B cell (primary cell): ENCODE results near the gene DOCK4. TPM values are rescaled to one million over a fixed set of nuclear protein-coding genes. Genes with fewer than 3 reads are reported as not detected.

Experiments
- ATAC-seq: fragments of 200-7000 bp; cut with Tn5 transposase; one replicate; pipeline ENCODE4 v1.10.0; 2021; ENCODE audit warnings: low read depth, mild to moderate bottlenecking, moderate number of reproducible peaks, moderate library complexity
- CTCF ChIA-PET: fragments of 350-600 bp; sonication (Branson Sonifier 250); formaldehyde crosslinking; loops from one replicate; lab custom pipeline; 2021; ENCODE audit warnings: antibody characterized with exemption, inconsistent platforms; lab: Charles Lee
- POLR2A ChIA-PET: fragments of 350-600 bp; sonication (Branson Sonifier 250); formaldehyde crosslinking; loops from one replicate; lab custom pipeline; 2021; ENCODE audit warnings: antibody characterized with exemption; lab: Charles Lee
- DNase-seq: peaks from one replicate; pipeline ENCODE4 v3.0.0; 2013
- H2AFZ ChIP-seq: 2 replicates; pipeline ENCODE4 v1.6.1; 2012; ENCODE audit warnings: mild to moderate bottlenecking, low read depth, low read length; ENCODE audit not compliant: insufficient read depth, poor library complexity, severe bottlenecking
- H3K27ac ChIP-seq, 2 donors: 1 replicate in 1 of 2; 2 replicates in 1 of 2; pipeline ENCODE4 v1.5.1; 2012 to 2013; ENCODE audit warnings: low read length in 2 of 2, mild to moderate bottlenecking in 2 of 2, moderate library complexity in 1 of 2
- H3K27me3 ChIP-seq, 4 experiments: fragments of 200-600 bp in 1 of 4; sonication (generic) in 1 of 4; replicated peaks in 1 of 4; 1 replicate in 2 of 4; 2 replicates in 2 of 4; pipeline versions ENCODE4 v1.6.1 to v1.7.0; 2013 to 2016; ENCODE audit warnings: low read length in 3 of 4, mild to moderate bottlenecking in 2 of 4, mixed read lengths in 1 of 4, moderate library complexity in 1 of 4; ENCODE audit not compliant: insufficient read depth in 4 of 4, control insufficient read depth in 3 of 4; ENCODE audit errors: control extremely low read depth in 1 of 4
- H3K36me3 ChIP-seq, 2 experiments: replicated peaks in 1 of 2; 1 replicate in 1 of 2; 2 replicates in 1 of 2; pipeline versions ENCODE4 v1.6.1 to v1.7.1; 2013; ENCODE audit warnings: low read length in 1 of 2; ENCODE audit not compliant: insufficient read depth in 2 of 2, control insufficient read depth in 1 of 2; ENCODE audit errors: control extremely low read depth in 1 of 2, extremely low read depth in 1 of 2
- H3K4me1 ChIP-seq, 2 donors: fragments of 200-600 bp in 1 of 2; sonication (generic) in 1 of 2; 1 replicate in 1 of 2; 2 replicates in 1 of 2; pipeline versions ENCODE4 v1.5.1 to v1.6.1; 2013 to 2017; ENCODE audit warnings: low read length in 2 of 2; ENCODE audit not compliant: control insufficient read depth in 2 of 2, insufficient read depth in 2 of 2
- H3K4me2 ChIP-seq: replicated peaks from 2 replicates; pipeline ENCODE3; 2012; ENCODE audit warnings: mild to moderate bottlenecking, low read depth, low read length; ENCODE audit not compliant: poor library complexity, severe bottlenecking
- H3K4me3 ChIP-seq, 5 experiments: fragments of 200-600 bp in 1 of 5; sonication (generic) in 1 of 5; 1 replicate in 3 of 5; 2 replicates in 2 of 5; pipeline versions ENCODE4 v1.5.1 to v1.7.0; 2011 to 2016; ENCODE audit warnings: low read length in 4 of 5, mild to moderate bottlenecking in 4 of 5, low read depth in 2 of 5, control low read depth in 1 of 5, moderate library complexity in 1 of 5; ENCODE audit not compliant: insufficient read depth in 1 of 5; ENCODE audit errors: control extremely low read depth in 1 of 5, extremely low read depth in 1 of 5
- H3K79me2 ChIP-seq: fragments of 200-600 bp; sonication (generic); one replicate; pipeline ENCODE4 v1.6.0; 2016; ENCODE audit warnings: low read length; ENCODE audit not compliant: control insufficient read depth, insufficient read depth
- H3K9ac ChIP-seq: fragments of 200-600 bp; sonication (generic); 2 replicates; pipeline ENCODE4 v1.6.1; 2017; ENCODE audit warnings: mild to moderate bottlenecking, low read length, moderate library complexity
- H3K9me3 ChIP-seq, 3 donors: one replicate each; pipeline versions ENCODE4 v1.6.1 to v1.7.1; 2013; ENCODE audit warnings: low read length in 2 of 3; ENCODE audit not compliant: control insufficient read depth in 2 of 3, insufficient read depth in 1 of 3; ENCODE audit errors: control extremely low read depth in 1 of 3
- H4K20me1 ChIP-seq: 2 replicates; pipeline ENCODE4 v1.6.0; 2012; ENCODE audit warnings: mild to moderate bottlenecking, low read length; ENCODE audit not compliant: insufficient read depth, control insufficient read depth, poor library complexity, severe bottlenecking
- H3K27ac Mint-ChIP-seq: one replicate; pipeline ENCODE4 v1.8.0; 2021; ENCODE audit warnings: mixed read lengths
- H3K27me3 Mint-ChIP-seq: one replicate; pipeline ENCODE4 v1.8.0; 2021; ENCODE audit warnings: mixed read lengths
- H3K4me1 Mint-ChIP-seq: one replicate; pipeline ENCODE4 v1.8.0; 2021; ENCODE audit warnings: mixed read lengths
- H3K4me3 Mint-ChIP-seq: one replicate; pipeline ENCODE4 v1.8.0; 2021; ENCODE audit warnings: mixed read lengths
- H3K9me3 Mint-ChIP-seq: one replicate; pipeline ENCODE4 v1.8.0; 2022; ENCODE audit warnings: mixed read lengths; ENCODE audit not compliant: insufficient read depth
- EZH2 ChIP-seq: IDR thresholded peaks from 2 replicates; pipeline ENCODE4 v1.6.1; 2012; ENCODE audit warnings: borderline replicate concordance, low read depth, mild to moderate bottlenecking, moderate library complexity, low read length; ENCODE audit not compliant: insufficient read depth, poor library complexity, severe bottlenecking
- WGBS: methylation state at CpG from one replicate; pipeline ENCODE4 v1.1.5; 2013; ENCODE audit warnings: missing lambda C conversion rate; ENCODE audit not compliant: insufficient coverage; 5-methylcytosine and 5-hydroxymethylcytosine counted together
- intact Hi-C: fragments of 100-400 bp; cut with micrococcal nuclease; formaldehyde crosslinking; loops from one replicate; pipeline ENCODE4 v1.10.0; 2022
- polyA plus RNA-seq: library from polyadenylated mRNA; depleted of rRNA; stranded (reverse); fragments of >200 nt; gene quantifications from 2 replicates; pipeline ENCODE4 v1.2.3, GENCODE V29; 2012
- total RNA-seq, 2 donors: library from RNA; stranded (reverse); fragments of 120-200 nt in 1 of 2; gene quantifications; 1 replicate in 1 of 2; 2 replicates in 1 of 2; pipeline versions ENCODE4 v1.2.3 to v1.2.4, GENCODE V29; 2013 to 2022
- TF ChIP-seq, protein P1 (sequence below): fragments of 200-600 bp; IDR thresholded peaks from one replicate; pipeline ENCODE4 v1.8.0; 2022; ENCODE audit warnings: antibody characterized with exemption, mild to moderate bottlenecking

The DOCK4 gene
- total and polyA plus RNA-seq, 2 donors (not counting 1 experiment from before 2014, with no cell fraction given), result 0.03 to 4.1 TPM

DNA sequence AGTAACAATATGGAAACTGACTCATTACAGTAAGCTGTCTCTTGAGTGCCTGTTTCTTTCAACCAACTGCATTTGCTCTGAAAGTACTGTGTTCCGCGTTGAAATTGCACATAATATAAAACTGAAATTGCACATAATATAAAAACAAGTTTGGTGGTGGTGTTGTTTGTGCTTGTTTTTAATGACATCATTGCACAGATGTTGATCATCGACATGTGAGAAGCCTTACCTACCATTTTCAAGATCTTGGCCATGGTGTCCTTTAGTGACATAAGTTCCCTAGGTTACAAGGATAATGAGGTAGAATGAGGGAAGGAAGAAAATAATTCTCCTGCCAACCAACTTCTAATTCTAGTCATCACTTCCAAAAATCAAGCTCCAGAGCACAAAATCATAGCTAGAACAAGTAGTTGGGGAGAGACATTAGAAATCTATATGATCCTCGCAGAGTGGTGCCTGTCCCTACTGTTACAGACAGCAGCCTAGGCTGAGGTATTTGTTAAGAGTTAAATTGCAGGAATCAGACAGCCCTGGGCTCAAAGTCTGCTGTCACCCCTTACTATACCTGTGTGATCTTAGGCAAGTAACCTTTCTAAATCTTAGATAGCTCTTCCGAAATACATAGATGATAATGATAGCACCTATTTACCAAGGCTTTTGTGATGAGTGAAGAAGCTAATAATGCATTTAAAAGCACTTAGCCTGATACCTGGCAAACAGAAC is 29.3 kb downstream of the DOCK4 start:
- DNase-seq (no peak), ATAC-seq (no peak)
- Histone ChIP-seq H3K27me3 (peaks cover 0 to 8% (median 0%) of the 10 kb centered on the region in 4 experiments), H3K4me2 (no peak overlapping the region), H4K20me1 (no peaks in the 10 kb centered on the region), H3K4me1 (no peaks in the 10 kb centered on the region), H3K9ac (no peak overlapping the region), H3K4me3 (no peak overlapping the region), H3K79me2 (no peaks in the 10 kb centered on the region), H3K27ac (no peak overlapping the region), H3K36me3 (no peaks in the 10 kb centered on the region), H2AFZ (no peak overlapping the region), H3K9me3 (no peaks in the 10 kb centered on the region)
- ChIA-PET POLR2A (no interaction called here), CTCF (no interaction called here)
- no peak overlapping the region for H3K4me3 Mint-ChIP-seq
- intact Hi-C loops, result no loop called here
- H3K27me3 Mint-ChIP-seq, result peaks cover 43% of the 10 kb centered on the region
- no peak overlapping the region for H3K27ac Mint-ChIP-seq
- no peaks in the 10 kb centered on the region for H3K9me3 Mint-ChIP-seq
- WGBS, result no CpG with 5 or more reads among the region's 5 CpGs
- TF ChIP-seq, protein P1, sequence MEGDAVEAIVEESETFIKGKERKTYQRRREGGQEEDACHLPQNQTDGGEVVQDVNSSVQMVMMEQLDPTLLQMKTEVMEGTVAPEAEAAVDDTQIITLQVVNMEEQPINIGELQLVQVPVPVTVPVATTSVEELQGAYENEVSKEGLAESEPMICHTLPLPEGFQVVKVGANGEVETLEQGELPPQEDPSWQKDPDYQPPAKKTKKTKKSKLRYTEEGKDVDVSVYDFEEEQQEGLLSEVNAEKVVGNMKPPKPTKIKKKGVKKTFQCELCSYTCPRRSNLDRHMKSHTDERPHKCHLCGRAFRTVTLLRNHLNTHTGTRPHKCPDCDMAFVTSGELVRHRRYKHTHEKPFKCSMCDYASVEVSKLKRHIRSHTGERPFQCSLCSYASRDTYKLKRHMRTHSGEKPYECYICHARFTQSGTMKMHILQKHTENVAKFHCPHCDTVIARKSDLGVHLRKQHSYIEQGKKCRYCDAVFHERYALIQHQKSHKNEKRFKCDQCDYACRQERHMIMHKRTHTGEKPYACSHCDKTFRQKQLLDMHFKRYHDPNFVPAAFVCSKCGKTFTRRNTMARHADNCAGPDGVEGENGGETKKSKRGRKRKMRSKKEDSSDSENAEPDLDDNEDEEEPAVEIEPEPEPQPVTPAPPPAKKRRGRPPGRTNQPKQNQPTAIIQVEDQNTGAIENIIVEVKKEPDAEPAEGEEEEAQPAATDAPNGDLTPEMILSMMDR, result no peak
- TF ChIP-seq EZH2, result no peak
- no peaks in the 10 kb centered on the region for H3K4me1 Mint-ChIP-seq

DNA sequence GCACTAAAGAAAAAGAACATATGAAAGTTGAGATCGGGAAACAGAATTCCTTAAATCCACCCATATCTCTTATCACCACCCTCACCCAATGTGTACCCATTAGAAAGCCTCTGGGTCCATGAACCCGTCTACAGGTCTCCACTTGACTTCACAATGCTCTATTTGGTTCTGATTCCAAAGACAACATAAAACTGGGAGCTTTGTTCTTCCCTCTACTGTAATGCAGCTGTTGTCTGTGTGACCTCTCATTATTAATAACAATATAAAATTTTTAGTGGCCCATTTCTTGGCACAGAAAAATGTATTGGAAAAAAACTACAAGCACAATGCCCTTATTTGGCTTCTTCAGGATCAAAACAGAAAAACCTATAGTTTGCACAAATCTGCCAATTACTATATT is 30.0 kb downstream of the DOCK4 start:
- POLR2A ChIA-PET, result no interaction called here
- CTCF ChIA-PET, result no interaction called here
- Histone ChIP-seq H3K4me2 (no peak overlapping the region), H3K36me3 (no peaks in the 10 kb centered on the region), H2AFZ (no peak overlapping the region), H3K4me1 (no peaks in the 10 kb centered on the region), H3K4me3 (no peak overlapping the region), H3K27ac (no peak overlapping the region), H3K27me3 (peaks cover 0 to 8% (median 0%) of the 10 kb centered on the region in 4 experiments), H4K20me1 (no peaks in the 10 kb centered on the region), H3K9me3 (no peaks in the 10 kb centered on the region), H3K9ac (no peak overlapping the region), H3K79me2 (no peaks in the 10 kb centered on the region)
- intact Hi-C loops, result no loop called here
- TF ChIP-seq, protein P1, result no peak
- no peak for TF ChIP-seq EZH2
- Mint-ChIP-seq H3K9me3 (no peaks in the 10 kb centered on the region), H3K27me3 (peaks cover 45% of the 10 kb centered on the region), H3K4me1 (no peaks in the 10 kb centered on the region), H3K4me3 (no peak overlapping the region), H3K27ac (no peak overlapping the region)
- WGBS, result 60% methylated on average over 1 of the region's 2 CpGs
- DNase-seq (no peak), ATAC-seq (no peak)
